Neural cell (in vitro differentiated cells): ENCODE results near the gene RAB27B.

Experiments used
- CTCF ChIP-seq: fragments of 450-650 bp; IDR thresholded peaks from 2 replicates; pipeline ENCODE4 v1.5.1; 2014; ENCODE audit warnings: antibody characterized with exemption, mild to moderate bottlenecking, moderate library complexity; ENCODE audit not compliant: poor library complexity, severe bottlenecking
- EP300 ChIP-seq: fragments of 450-650 bp; conservative IDR thresholded peaks from 2 replicates; pipeline ENCODE4 v1.6.1; 2014; ENCODE audit warnings: antibody characterized with exemption, mild to moderate bottlenecking, moderate library complexity; ENCODE audit not compliant: poor library complexity, severe bottlenecking
- EZH2 ChIP-seq: fragments of 200-600, 300-800 bp; shearing (Covaris generic), sonication (generic); IDR thresholded peaks from 2 replicates; pipeline ENCODE4 v1.6.1; 2014; ENCODE audit warnings: antibody characterized with exemption, low read length, borderline replicate concordance, mild to moderate bottlenecking; ENCODE audit not compliant: insufficient read depth, poor library complexity, severe bottlenecking
- POLR2AphosphoS5 ChIP-seq: IDR thresholded peaks from 2 replicates; pipeline ENCODE4 v1.6.1; 2012
- RAD21 ChIP-seq: fragments of 450-650 bp; conservative IDR thresholded peaks from 2 replicates; pipeline ENCODE4 v1.6.1; 2014; ENCODE audit warnings: antibody characterized with exemption, mild to moderate bottlenecking, moderate library complexity
- SMC3 ChIP-seq: fragments of 450-650 bp; conservative IDR thresholded peaks from 2 replicates; pipeline ENCODE4 v1.6.1; 2014; ENCODE audit warnings: antibody characterized with exemption, mild to moderate bottlenecking, moderate library complexity; ENCODE audit not compliant: poor library complexity
- TAF1 ChIP-seq: IDR thresholded peaks from 2 replicates; pipeline ENCODE4 v1.6.1; 2012; ENCODE audit warnings: low read depth

DNA sequence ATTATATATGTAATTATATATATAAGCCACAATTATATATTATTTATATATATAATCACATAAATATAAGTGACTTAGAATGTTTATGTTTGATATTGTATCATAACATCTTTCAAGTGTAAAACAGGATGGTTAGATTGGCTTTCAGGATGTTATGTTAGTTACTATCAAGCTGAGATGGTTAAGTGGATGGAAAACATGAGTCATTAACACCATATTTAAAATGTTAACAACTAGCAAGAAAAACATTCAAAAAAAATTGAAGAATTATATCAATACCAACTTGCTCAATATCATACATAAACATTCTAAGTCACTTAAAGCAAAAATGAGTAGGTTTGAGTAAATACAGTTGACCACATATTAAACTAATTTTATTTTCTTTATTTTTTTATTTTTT is 21.8 kb upstream of the RAB27B start:
- TF ChIP-seq TAF1 (no peak), EP300 (no peak), CTCF (no peak), SMC3 (no peak), POLR2AphosphoS5 (no peak), EZH2 (no peak), RAD21 (no peak)
